HG03196 (cell line): ENCODE results near the gene PAQR7.

Experiments used
- ATAC-seq: cut with Tn5 transposase; IDR thresholded peaks from one replicate; pipeline ENCODE4 v1.9.1; 2021; ENCODE audit not compliant: unreplicated experiment

PAQR7 gene

GRCh38 chr1:25874635-25875153 lies 814 bp downstream of the PAQR7 start:
- no peak for ATAC-seq

GRCh38 chr1:25874209-25874608 lies 1.3 kb downstream of the PAQR7 start:
- ATAC-seq = no peak

- ATAC-seq = no peak
Measured at GRCh38 chr1:25873120-25873519, 2.4 kb downstream of the PAQR7 start.

GRCh38 chr1:25872713-25873112 lies 2.8 kb downstream of the PAQR7 start:
- no peak for ATAC-seq

- no peak for ATAC-seq
Measured at GRCh38 chr1:25871704-25872494, 3.6 kb downstream of the PAQR7 start.

- ATAC-seq = no peak
Measured at GRCh38 chr1:25871086-25871703, 4.3 kb downstream of the PAQR7 start.

- ATAC-seq = no peak
Measured at GRCh38 chr1:25870614-25871013, 4.9 kb downstream of the PAQR7 start.

GRCh38 chr1:25869909-25870606 lies 5.5 kb downstream of the PAQR7 start:
- ATAC-seq = no peak

- ATAC-seq = no peak
Measured at GRCh38 chr1:25867210-25867991, 8.1 kb downstream of the PAQR7 start.

- ATAC-seq = no peak
Measured at GRCh38 chr1:25866288-25866687, 9.2 kb downstream of the PAQR7 start.

- ATAC-seq = no peak
Measured at GRCh38 chr1:25864434-25864833, 11.1 kb downstream of the PAQR7 start.

- ATAC-seq = no peak
Measured at GRCh38 chr1:25863486-25864262, 11.8 kb downstream of the PAQR7 start.

- ATAC-seq = no peak
Measured at GRCh38 chr1:25862785-25863485, 12.6 kb downstream of the PAQR7 start.

- no peak for ATAC-seq
Measured at GRCh38 chr1:25861316-25862286, 13.9 kb downstream of the PAQR7 start.

- ATAC-seq = peak; percentile 66
Measured at GRCh38 chr1:25858906-25859789, 16.4 kb downstream of the PAQR7 start, which contains the start of gene AUNIP. AUNIP (minus strand) TSS chr1:25859457; CDS start chr1:25859357, 100 bp downstream.

- ATAC-seq = no peak
Measured at GRCh38 chr1:25858494-25858893, 17.0 kb downstream of the PAQR7 start.

GRCh38 chr1:25856856-25857255 lies 18.7 kb downstream of the PAQR7 start:
- no peak for ATAC-seq
